ENCODE measurements around the gene SYNGR3.

- TF ChIP-seq POLR2AphosphoS5 (IDR thresholded peaks at IDR 0.05; ENCODE audit: low read depth, low read length), result 0 out of 2 replicates have a peak, but pooled peaks have one; percentile 9
- TF ChIP-seq REST (IDR thresholded peaks at IDR 0.05; ENCODE audit: insufficient read depth in 1 of 2, low read depth in 2 of 2, low read length in 2 of 2), result no peak
Measured at GRCh38 chr16:2038382-2039231, 48.8 kb downstream of the SYNGR3 start.

Measured in PFSK-1 (cell line).